IPS DF 6.9 (cell line): ENCODE data around the gene PRR15L.
"Not testable (repeated sequence)": the region's sequence is repeated elsewhere in the genome, so short reads cannot be mapped to it uniquely, and the experiment has no call there.

Experiments used
- DNase-seq: peaks from one replicate; pipeline ENCODE4 v3.0.0-alpha.2; 2013; ENCODE audit warnings: low read depth, low spot score
- H3K27ac ChIP-seq: one replicate; pipeline ENCODE4 v1.5.1; 2013; ENCODE audit warnings: low read length, control low read depth
- H3K27me3 ChIP-seq: 2 replicates; pipeline ENCODE4 v1.6.1; 2013; ENCODE audit warnings: mild to moderate bottlenecking, low read length; ENCODE audit not compliant: control insufficient read depth, insufficient read depth
- H3K36me3 ChIP-seq: 2 replicates; pipeline ENCODE4 v1.6.1; 2013; ENCODE audit warnings: low read length; ENCODE audit not compliant: control insufficient read depth, insufficient read depth
- H3K4me1 ChIP-seq: 2 replicates; pipeline ENCODE4 v1.6.1; 2013; ENCODE audit warnings: low read length; ENCODE audit not compliant: control insufficient read depth, insufficient read depth
- H3K4me3 ChIP-seq: 2 replicates; pipeline ENCODE4 v1.5.1; 2013; ENCODE audit warnings: mild to moderate bottlenecking, low read length
- H3K9me3 ChIP-seq: 2 replicates; pipeline ENCODE4 v1.6.1; 2013; ENCODE audit warnings: low read length, inconsistent platforms; ENCODE audit not compliant: control insufficient read depth, insufficient read depth
- WGBS: extraction: QIAGEN DNeasy Blood & Tissue Kit; methylation state at CpG from one replicate; pipeline ENCODE4 v1.1.7; 2013; ENCODE audit warnings: mixed read lengths, missing lambda C conversion rate; ENCODE audit not compliant: insufficient read length, insufficient coverage; 5-methylcytosine and 5-hydroxymethylcytosine counted together

Gene PRR15L

GRCh38 chr17:47937941-47938340 lies 19.7 kb downstream of the PRR15L start:
- no CpG with 5 or more reads among the region's 5 CpGs for whole genome bisulfite sequencing
- no peaks in the 10 kb centered on the region for H3K27me3 ChIP-seq
- no peaks in the 10 kb centered on the region for H3K9me3 ChIP-seq
- no peak for DNase-seq
- no peak overlapping the region for H3K27ac ChIP-seq
- H3K4me3 ChIP-seq: no peak overlapping the region
- no peaks in the 10 kb centered on the region for H3K36me3 ChIP-seq
- H3K4me1 ChIP-seq: 0 out of 2 replicates have a peak, but pooled peaks cover 2% of the 10 kb centered on the region

GRCh38 chr17:47935961-47936360 lies 21.7 kb downstream of the PRR15L start:
- H3K9me3 ChIP-seq: no peaks in the 10 kb centered on the region
- no peaks in the 10 kb centered on the region for H3K36me3 ChIP-seq
- no peak for DNase-seq
- no peak overlapping the region for H3K4me3 ChIP-seq
- H3K27ac ChIP-seq: no peak overlapping the region
- no peaks in the 10 kb centered on the region for H3K4me1 ChIP-seq
- no CpG with 5 or more reads among the region's 5 CpGs for WGBS
- H3K27me3 ChIP-seq: no peaks in the 10 kb centered on the region

GRCh38 chr17:47935468-47935867 lies 22.2 kb downstream of the PRR15L start:
- WGBS: no CpG with 5 or more reads among the region's 3 CpGs
- not testable (repeated sequence) for H3K27me3 ChIP-seq, H3K36me3 ChIP-seq, H3K4me3 ChIP-seq, DNase-seq, H3K4me1 ChIP-seq, H3K9me3 ChIP-seq, H3K27ac ChIP-seq

GRCh38 chr17:47934856-47935255 lies 22.8 kb downstream of the PRR15L start:
- Histone ChIP-seq H3K27me3 (no peaks in the 10 kb centered on the region), H3K9me3 (no peaks in the 10 kb centered on the region), H3K36me3 (no peaks in the 10 kb centered on the region), H3K4me1 (no peaks in the 10 kb centered on the region), H3K27ac (no peak overlapping the region), H3K4me3 (no peak overlapping the region)
- no peak for DNase-seq
- WGBS: no CpG with 5 or more reads among the region's 1 CpG

GRCh38 chr17:47931848-47932247 lies 25.8 kb downstream of the PRR15L start:
- H3K4me3 ChIP-seq: no peak overlapping the region
- H3K4me1 ChIP-seq: no peaks in the 10 kb centered on the region
- no peaks in the 10 kb centered on the region; the same call in 1 of the 2 replicates for H3K36me3 ChIP-seq
- no peaks in the 10 kb centered on the region for H3K27me3 ChIP-seq
- H3K27ac ChIP-seq: no peak overlapping the region
- H3K9me3 ChIP-seq: no peaks in the 10 kb centered on the region
- no peak for DNase-seq
- no CpG with 5 or more reads among the region's 4 CpGs for WGBS

GRCh38 chr17:47929218-47930000 lies 28.3 kb downstream of the PRR15L start:
- Histone ChIP-seq H3K4me1 (no peaks in the 10 kb centered on the region), H3K4me3 (no peak overlapping the region), H3K36me3 (peaks cover 6% of the 10 kb centered on the region), H3K9me3 (no peaks in the 10 kb centered on the region), H3K27ac (no peak overlapping the region), H3K27me3 (no peaks in the 10 kb centered on the region)
- no peak for DNase-seq
- no CpG with 5 or more reads among the region's 10 CpGs for WGBS

GRCh38 chr17:47928415-47928814 lies 29.3 kb downstream of the PRR15L start:
- peaks cover 6% of the 10 kb centered on the region for H3K36me3 ChIP-seq

GRCh38 chr17:47927821-47928400 lies 29.8 kb downstream of the PRR15L start:
- H3K9me3 ChIP-seq: no peaks in the 10 kb centered on the region
- peaks cover 10% of the 10 kb centered on the region for H3K36me3 ChIP-seq
- no peak overlapping the region for H3K4me3 ChIP-seq
- H3K27ac ChIP-seq: no peak overlapping the region
- no CpG with 5 or more reads among the region's 20 CpGs for WGBS
- no peaks in the 10 kb centered on the region for H3K27me3 ChIP-seq
- DNase-seq: no peak
- no peaks in the 10 kb centered on the region for H3K4me1 ChIP-seq

More at GRCh38 chr17:47928415-47928814, 29.3 kb downstream of the PRR15L start:
- Histone ChIP-seq H3K4me1 (no peaks in the 10 kb centered on the region), H3K27ac (no peak overlapping the region), H3K4me3 (no peak overlapping the region), H3K9me3 (no peaks in the 10 kb centered on the region), H3K27me3 (no peaks in the 10 kb centered on the region)
- no CpG with 5 or more reads among the region's 2 CpGs for WGBS
- DNase-seq: no peak

GRCh38 chr17:47925678-47925988 lies 32.0 kb downstream of the PRR15L start:
- H3K4me1 ChIP-seq: no peaks in the 10 kb centered on the region
- H3K36me3 ChIP-seq: peaks cover 11% of the 10 kb centered on the region
- no peaks in the 10 kb centered on the region for H3K27me3 ChIP-seq
- no peak for DNase-seq
- H3K9me3 ChIP-seq: no peaks in the 10 kb centered on the region
- no peak overlapping the region for H3K4me3 ChIP-seq
- no CpG with 5 or more reads among the region's 3 CpGs for WGBS
- H3K27ac ChIP-seq: no peak overlapping the region

- no peaks in the 10 kb centered on the region for H3K27me3 ChIP-seq
- peaks cover 11% of the 10 kb centered on the region for H3K36me3 ChIP-seq
- no peak overlapping the region for H3K4me3 ChIP-seq
- no peaks in the 10 kb centered on the region for H3K9me3 ChIP-seq
- H3K27ac ChIP-seq: no peak overlapping the region
- H3K4me1 ChIP-seq: no peaks in the 10 kb centered on the region
- WGBS: no CpG with 5 or more reads among the region's 23 CpGs
- no peak for DNase-seq
Measured at GRCh38 chr17:47924785-47925677, 32.7 kb downstream of the PRR15L start.
